Testis (tissue), 3 donors: ENCODE measurements around the gene EYA3. TPM values are rescaled to one million over a fixed set of nuclear protein-coding genes. Genes with fewer than 3 reads are reported as not detected.

ENCODE experiments used
- DNase-seq: peaks from one replicate; pipeline ENCODE4 v3.0.0-alpha.2; 2019
- H3K27ac ChIP-seq, 2 donors: fragments of 200-600 bp; sonication (generic); one replicate each; pipeline ENCODE4 v1.5.1; 2019
- H3K27me3 ChIP-seq: fragments of 200-600 bp; sonication (generic); one replicate; pipeline ENCODE4 v1.5.1; 2019
- H3K36me3 ChIP-seq: fragments of 200-600 bp; sonication (generic); one replicate; pipeline ENCODE4 v1.5.1; 2017; ENCODE audit warnings: low read depth; ENCODE audit errors: missing control alignments
- H3K4me1 ChIP-seq: fragments of 200-600 bp; sonication (generic); one replicate; pipeline ENCODE4 v1.5.1; 2019
- H3K4me3 ChIP-seq, 2 donors: fragments of 200-600 bp; sonication (generic); one replicate each; pipeline ENCODE4 v1.5.1; 2017 to 2019
- H3K9me3 ChIP-seq: fragments of 200-600 bp; sonication (generic); one replicate; pipeline ENCODE4 v1.5.1; 2017
- CTCF ChIP-seq, 3 experiments: fragments of 450-650 bp in 2 of 3; fragments of 200-600 bp in 1 of 3; sonication (generic) in 1 of 3; IDR thresholded peaks; one replicate each; pipeline ENCODE4 v1.5.1; 2016 to 2019; ENCODE audit warnings: antibody characterized with exemption in 3 of 3, mild to moderate bottlenecking in 2 of 3, moderate library complexity in 1 of 3
- POLR2A ChIP-seq: fragments of 450-650 bp; IDR thresholded peaks from one replicate; pipeline ENCODE4 v1.6.1; 2017; ENCODE audit warnings: antibody characterized with exemption, mild to moderate bottlenecking, moderate library complexity
- WGBS, 2 donors: methylation state at CpG; one replicate each; pipeline ENCODE4 v1.1.5; 2018; 5-methylcytosine and 5-hydroxymethylcytosine counted together
- intact Hi-C: fragments of 100-400 bp; cut with DNase I; formaldehyde crosslinking; loops from one replicate; pipeline ENCODE4 v1.15.1; 2023; ENCODE audit warnings: low total_unique reads
- polyA plus RNA-seq: library from polyadenylated mRNA; stranded (reverse); fragments of 350-450 nt; fragmentation: Illumina TruSeq; extraction: RNeasy Lipid Tissue Mini Kit (QIAGEN cat#74804); gene quantifications from one replicate; pipeline ENCODE4 v1.2.3, GENCODE V29; 2014; ENCODE audit warnings: low read depth, low replicate concordance; ENCODE audit not compliant: insufficient read depth
- total RNA-seq, 2 donors: library from RNA; depleted of rRNA; stranded (reverse); fragments of >200 nt; gene quantifications; one replicate each; pipeline ENCODE4 v1.2.3, GENCODE V29; 2016

EYA3 gene
- total and polyA plus RNA-seq, 3 donors from 2014 or later: 28.3 to 41.9 (median 31.5) TPM

GRCh38 chr1:28074892-28075511 lies 13.4 kb downstream of the EYA3 start:
- no peaks in the 10 kb centered on the region for H3K27me3 ChIP-seq
- TF ChIP-seq POLR2A: no peak
- TF ChIP-seq CTCF (IDR thresholded peaks at IDR 0.05): no peak
- no peaks in the 10 kb centered on the region for H3K9me3 ChIP-seq
- H3K36me3 ChIP-seq: no peaks in the 10 kb centered on the region
- DNase-seq: no peak
- 89 to 91% methylated on average over 1 of the region's 1 CpG for WGBS, 2 donors
- no peak overlapping the region for H3K4me3 ChIP-seq
- peaks cover 16% of the 10 kb centered on the region for H3K4me1 ChIP-seq
- intact Hi-C loops: no loop called here
- no peak overlapping the region for H3K27ac ChIP-seq

- no peaks in the 10 kb centered on the region for H3K9me3 ChIP-seq
- peaks cover 12% of the 10 kb centered on the region for H3K4me1 ChIP-seq
- no peak for DNase-seq
- H3K27me3 ChIP-seq: no peaks in the 10 kb centered on the region
- no peaks in the 10 kb centered on the region for H3K36me3 ChIP-seq
- no peak overlapping the region for H3K27ac ChIP-seq
- intact Hi-C loops: no loop called here
- WGBS, 2 donors: 67 to 72% methylated on average over 1 of the region's 1 CpG
- H3K4me3 ChIP-seq: no peak overlapping the region
- TF ChIP-seq POLR2A: no peak
- no peak for TF ChIP-seq CTCF (IDR thresholded peaks at IDR 0.05)
These were observed 14.5 kb downstream of the EYA3 start for GRCh38 chr1:28073867-28074266.

GRCh38 chr1:28071813-28072212 lies 16.6 kb downstream of the EYA3 start:
- intact Hi-C loops: no loop called here
- no peak overlapping the region for H3K4me3 ChIP-seq
- no peaks in the 10 kb centered on the region for H3K9me3 ChIP-seq
- no peak overlapping the region for H3K27ac ChIP-seq
- no peaks in the 10 kb centered on the region for H3K27me3 ChIP-seq
- DNase-seq: no peak
- no peaks in the 10 kb centered on the region for H3K36me3 ChIP-seq
- TF ChIP-seq CTCF (IDR thresholded peaks at IDR 0.05) (no peak), POLR2A (no peak)
- peaks cover 6% of the 10 kb centered on the region for H3K4me1 ChIP-seq

- Histone ChIP-seq H3K27ac (no peak overlapping the region), H3K36me3 (no peaks in the 10 kb centered on the region), H3K9me3 (no peaks in the 10 kb centered on the region), H3K4me3 (no peak overlapping the region), H3K4me1 (peaks cover 6% of the 10 kb centered on the region), H3K27me3 (no peaks in the 10 kb centered on the region)
- no peak for DNase-seq
- TF ChIP-seq CTCF (IDR thresholded peaks at IDR 0.05) (no peak), POLR2A (no peak)
- intact Hi-C loops: no loop called here
- whole genome bisulfite sequencing, 2 donors: 84 to 89% methylated on average over 11 of the region's 11 CpGs
These were observed 17.5 kb downstream of the EYA3 start for GRCh38 chr1:28070725-28071593.
